Retina (tissue), 1 donor: ENCODE results near the gene IFT172.
A peak's percentile ranks its signal among the peaks of the same experiment; 100 is the strongest.

Experiments
- DNase-seq: peaks from one replicate; pipeline ENCODE4 v3.0.0-alpha.2; 2016

The IFT172 gene

DNA sequence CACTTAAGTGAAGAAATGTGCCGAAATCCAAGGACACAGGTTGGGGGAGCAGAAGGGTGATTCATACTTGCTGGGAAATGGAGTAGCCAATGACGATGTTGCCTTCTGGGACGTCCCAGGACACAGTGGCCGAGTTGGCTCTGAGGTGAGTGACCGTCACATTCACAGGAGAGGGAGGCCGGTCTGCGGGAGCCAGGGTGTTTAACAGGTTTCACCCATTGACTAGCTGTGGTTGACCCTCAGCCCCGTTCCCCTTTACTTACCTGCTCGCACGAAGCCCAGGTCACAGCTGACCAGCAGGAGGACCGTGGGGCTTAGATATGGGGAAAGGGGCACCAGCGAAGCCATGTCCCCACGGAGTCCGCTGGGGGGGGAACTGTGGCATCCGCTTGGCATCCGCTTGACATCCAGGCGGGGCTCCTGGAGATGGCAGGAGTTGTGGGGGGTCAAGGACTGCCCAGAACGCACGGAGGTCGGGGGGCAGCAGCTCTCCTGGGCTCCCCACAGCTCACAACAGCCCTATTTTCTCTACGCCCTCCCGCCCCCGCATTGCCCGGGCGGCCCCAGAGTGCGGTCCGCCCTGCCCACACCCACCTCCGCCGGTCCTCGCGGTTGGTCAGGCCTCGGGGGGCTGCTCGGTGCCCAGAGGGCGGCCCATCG, 4.9 kb upstream of the IFT172 start:
- DNase-seq: peak; percentile 37

GRCh38 chr2:27493948-27494283, 4.4 kb upstream of the IFT172 start:
- DNase-seq: no peak

- DNase-seq: no peak
Measured at GRCh38 chr2:27492557-27492956, 3.0 kb upstream of the IFT172 start.

DNA sequence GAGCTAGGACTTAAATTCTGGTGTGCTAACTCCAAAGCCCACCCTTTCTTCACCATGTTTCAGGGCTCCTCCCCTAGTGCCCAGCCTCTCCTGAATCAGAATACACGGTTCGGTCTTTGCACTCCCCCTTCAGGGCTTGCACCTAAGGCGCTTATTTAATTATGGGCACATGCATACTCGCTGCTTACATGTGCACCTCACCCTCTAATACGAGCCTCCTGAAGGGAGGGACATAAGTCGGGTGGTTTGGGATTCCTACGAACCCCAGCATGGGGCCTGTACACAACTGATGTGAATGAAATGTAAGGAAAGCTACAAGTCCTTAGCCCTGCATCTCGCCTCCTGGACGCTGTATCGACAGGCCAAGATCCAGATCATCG, 435 bp downstream of the IFT172 start:
- no peak for DNase-seq

- DNase-seq: no peak
Measured at GRCh38 chr2:27485496-27485895, 4.0 kb downstream of the IFT172 start.

- no peak for DNase-seq
Measured at GRCh38 chr2:27471961-27472360, 17.6 kb downstream of the IFT172 start.

- DNase-seq: no peak
Measured at GRCh38 chr2:27464443-27464842, 25.1 kb downstream of the IFT172 start.

DNA sequence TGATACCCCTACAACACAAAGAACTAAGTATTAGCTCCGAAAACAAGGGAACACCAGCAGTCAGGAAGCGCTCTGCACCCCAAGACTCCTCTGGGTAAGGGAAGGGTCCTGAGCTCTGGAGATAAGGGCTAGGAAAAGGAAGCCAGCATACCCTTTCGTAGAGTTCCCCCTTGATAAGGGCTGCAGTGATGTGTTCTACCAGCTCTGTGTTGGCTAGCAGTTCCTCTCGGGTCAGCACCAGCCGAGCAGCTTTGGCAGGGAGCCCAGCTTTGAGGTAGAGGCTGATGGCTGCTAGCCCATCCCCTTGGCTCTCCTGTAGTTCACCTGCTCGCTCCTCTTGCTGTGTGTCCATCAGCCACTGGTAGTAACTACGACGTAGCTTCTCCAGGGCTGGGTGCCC, 28.4 kb downstream of the IFT172 start:
- no peak for DNase-seq

GRCh38 chr2:27453968-27454367, 35.6 kb downstream of the IFT172 start:
- DNase-seq: no peak

- DNase-seq: no peak
Measured at GRCh38 chr2:27451095-27451494, 38.4 kb downstream of the IFT172 start.

GRCh38 chr2:27448381-27448780, 41.2 kb downstream of the IFT172 start:
- DNase-seq: no peak

DNA sequence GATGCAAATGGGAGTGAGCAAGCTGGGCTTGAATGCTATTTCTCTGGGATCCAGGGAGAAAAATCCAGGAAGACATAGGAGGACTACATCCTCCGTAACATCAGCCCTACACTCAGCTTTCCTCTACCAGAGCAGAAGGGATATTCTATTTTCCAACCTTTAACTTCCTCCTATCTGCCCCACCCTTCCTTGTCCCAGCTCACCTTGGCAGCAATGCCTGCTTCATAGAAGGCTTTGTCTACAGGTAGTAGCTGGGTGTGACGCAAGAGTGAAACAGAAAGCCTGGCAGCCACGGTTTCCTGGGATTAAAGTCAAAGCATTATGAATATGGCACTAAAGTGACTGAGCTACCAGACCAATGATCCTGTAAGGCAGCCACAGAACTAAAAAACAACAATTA, 43.5 kb downstream of the IFT172 start:
- DNase-seq: no peak

DNA sequence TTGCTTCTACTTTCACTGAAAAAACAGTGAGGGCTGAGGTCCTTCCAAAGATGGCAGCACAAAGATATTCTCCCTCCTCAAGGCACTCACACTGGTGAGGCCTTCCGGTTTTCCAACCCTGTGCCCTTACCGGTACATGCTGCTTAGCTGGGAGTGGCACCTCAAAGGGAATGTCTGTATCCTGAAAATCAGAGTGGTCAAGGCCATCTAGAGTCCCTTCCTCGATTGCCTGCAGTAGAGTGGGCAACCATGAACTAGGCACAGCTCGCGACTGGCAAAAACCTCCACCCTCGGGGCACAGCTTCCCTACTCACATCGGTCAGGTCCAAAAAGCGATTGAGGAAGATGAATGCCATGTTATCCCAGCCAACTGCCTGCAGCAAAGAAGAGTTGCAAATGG, 43.9 kb downstream of the IFT172 start:
- DNase-seq: no peak

DNA sequence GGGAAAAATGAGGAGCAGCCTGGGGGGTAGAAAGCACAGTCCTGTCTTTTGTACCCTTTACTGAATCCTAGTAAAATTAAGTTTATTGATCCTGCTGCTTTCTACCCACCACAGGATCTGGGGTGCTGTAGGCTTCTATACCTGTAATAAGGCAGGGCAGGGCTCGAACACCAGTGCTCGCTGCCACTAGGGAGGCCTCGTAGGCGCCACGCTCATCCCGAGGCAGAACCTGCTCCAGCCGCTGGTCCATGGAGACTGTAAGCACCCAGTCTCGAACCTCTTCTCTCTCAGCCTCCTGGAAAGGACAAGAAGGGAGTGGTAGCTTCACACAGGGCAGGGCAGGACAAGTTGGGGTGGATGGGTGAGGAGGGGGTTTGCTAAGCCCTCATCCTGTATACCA, 44.4 kb downstream of the IFT172 start:
- no peak for DNase-seq

- no peak for DNase-seq
Measured at GRCh38 chr2:27442920-27443282, 46.6 kb downstream of the IFT172 start.

DNA sequence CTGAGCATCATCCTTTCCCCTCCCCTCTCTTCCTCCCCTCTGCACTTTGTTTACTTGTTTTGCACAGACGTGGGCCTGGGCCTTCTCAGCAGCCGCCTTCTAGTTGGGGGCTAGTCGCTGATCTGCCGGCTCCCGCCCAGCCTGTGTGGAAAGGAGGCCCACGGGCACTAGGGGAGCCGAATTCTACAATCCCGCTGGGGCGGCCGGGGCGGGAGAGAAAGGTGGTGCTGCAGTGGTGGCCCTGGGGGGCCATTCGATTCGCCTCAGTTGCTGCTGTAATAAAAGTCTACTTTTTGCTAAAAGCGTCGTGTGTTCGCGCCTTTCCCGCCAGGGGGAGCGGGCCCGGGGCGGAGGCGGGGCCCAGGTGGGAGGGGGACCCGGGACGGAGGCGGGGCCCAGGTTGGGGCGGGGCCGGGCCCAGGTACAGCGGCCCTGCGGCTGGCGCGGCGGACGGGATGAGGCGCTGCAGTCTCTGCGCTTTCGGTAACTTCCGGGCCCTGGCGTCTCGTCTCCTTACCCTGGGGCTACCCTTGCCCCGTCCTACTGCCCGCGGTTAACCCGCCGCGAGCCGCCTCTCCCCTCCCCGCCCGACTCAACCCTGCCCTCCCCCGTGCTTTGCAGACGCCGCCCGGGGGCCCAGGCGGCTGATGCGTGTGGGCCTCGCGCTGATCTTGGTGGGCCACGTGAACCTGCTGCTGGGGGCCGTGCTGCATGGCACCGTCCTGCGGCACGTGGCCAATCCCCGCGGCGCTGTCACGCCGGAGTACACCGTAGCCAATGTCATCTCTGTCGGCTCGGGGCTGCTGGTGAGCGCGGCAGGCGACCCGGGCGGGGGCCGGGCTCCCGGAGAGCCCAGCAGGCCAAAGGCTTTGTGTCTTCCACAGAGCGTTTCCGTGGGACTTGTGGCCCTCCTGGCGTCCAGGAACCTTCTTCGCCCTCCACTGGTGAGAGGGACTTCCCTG, 47.3 kb downstream of the IFT172 start, which contains the start of gene KRTCAP3:
Gene KRTCAP3 (plus strand): TSS at position 424 of the 962 bp plus-strand sequence. CDS start 32 bp downstream, at position 456.
- peak; percentile 65 for DNase-seq

DNA sequence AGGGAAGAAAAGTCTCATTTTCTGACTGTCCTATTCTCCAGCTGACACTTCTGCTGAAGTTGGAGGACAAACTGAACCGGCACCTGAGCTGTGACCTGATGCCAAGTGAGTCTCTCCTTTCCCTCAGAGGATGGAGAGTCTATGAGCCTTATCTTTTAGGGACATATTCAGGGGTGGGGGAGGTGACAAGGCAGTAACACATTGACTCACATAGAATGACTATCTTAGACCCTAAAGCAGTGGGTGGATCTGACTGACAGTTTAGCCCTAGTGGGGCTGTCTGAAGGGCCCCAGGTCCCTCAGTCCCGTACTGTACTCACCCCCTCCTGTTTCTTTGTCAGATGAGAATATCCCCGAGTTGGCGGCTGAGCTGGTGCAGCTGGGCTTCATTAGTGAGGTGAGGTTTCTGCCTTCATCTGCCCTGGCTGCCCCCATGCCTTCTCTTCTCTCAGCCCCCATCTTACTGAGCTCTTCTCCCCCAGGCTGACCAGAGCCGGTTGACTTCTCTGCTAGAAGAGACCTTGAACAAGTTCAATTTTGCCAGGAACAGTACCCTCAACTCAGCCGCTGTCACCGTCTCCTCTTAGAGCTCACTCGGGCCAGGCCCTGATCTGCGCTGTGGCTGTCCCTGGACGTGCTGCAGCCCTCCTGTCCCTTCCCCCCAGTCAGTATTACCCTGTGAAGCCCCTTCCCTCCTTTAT, 48.2 kb downstream of the IFT172 start:
- DNase-seq: peak; percentile 19

GRCh38 chr2:27435628-27436027, 53.9 kb downstream of the IFT172 start:
- no peak for DNase-seq

- DNase-seq: no peak
Measured at GRCh38 chr2:27431395-27431794, 58.1 kb downstream of the IFT172 start.

- DNase-seq: peak; percentile 90
Measured at GRCh38 chr2:27428978-27429541, 60.5 kb downstream of the IFT172 start.

DNA sequence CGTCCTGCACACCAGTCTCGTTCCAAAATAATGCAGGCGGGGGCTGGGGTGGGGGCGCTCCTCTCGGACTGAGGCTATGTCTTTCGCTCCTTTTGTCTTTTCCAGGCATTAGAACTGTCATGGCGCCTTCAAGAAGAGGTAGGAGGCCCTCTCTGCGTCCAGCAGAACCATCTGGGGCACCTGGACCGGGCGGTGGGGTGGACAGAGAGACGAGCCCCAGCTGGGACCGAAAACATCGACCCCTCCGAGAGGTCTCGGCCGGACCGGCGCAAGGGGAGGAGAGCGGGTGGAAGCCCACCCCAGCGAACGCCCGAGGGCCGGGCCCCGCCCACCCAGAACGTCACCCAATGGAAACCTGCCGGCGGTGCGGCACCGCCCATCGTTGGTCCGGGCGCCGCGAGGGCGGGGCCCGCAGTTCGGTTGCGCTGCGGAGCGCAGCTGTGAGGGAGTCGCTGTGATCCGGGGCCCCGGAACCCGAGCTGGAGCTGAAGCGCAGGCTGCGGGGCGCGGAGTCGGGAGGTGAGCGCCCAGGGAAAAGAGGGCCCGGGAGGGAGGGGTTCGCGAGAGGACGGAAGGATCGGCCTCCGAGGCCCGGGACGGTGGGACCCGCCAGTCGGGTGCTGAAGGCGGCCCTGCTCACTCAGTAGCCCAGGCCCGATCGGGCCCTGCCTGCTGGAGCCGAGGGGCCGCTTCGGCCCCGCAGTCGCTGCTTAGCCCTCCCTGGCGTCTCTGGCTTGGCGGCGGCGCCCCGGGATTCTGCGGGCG, 61.1 kb downstream of the IFT172 start, which contains the start of gene NRBP1:
Gene NRBP1 (plus strand): TSS at position 419 of the 765 bp plus-strand sequence. CDS start 4,643 bp downstream, outside the sequence.
- DNase-seq: peak; percentile 98

- DNase-seq: no peak
Measured at GRCh38 chr2:27427863-27428212, 61.7 kb downstream of the IFT172 start.
